Endothelial cell of umbilical vein (primary cell): ENCODE data around the gene MLF2.

Experiments used
- EZH2 ChIP-seq: IDR thresholded peaks from 2 replicates; pipeline ENCODE4 v1.6.1; 2012; ENCODE audit warnings: borderline replicate concordance, low read depth, mild to moderate bottlenecking, moderate library complexity, low read length, inconsistent platforms; ENCODE audit not compliant: severe bottlenecking
- POLR2A ChIP-seq: IDR thresholded peaks from 2 replicates; pipeline ENCODE4 v1.6.1; 2012; ENCODE audit warnings: low read depth, mild to moderate bottlenecking, control low read depth, low read length
- POLR2AphosphoS5 ChIP-seq: IDR thresholded peaks from 2 replicates; pipeline ENCODE4 v1.6.1; 2012; ENCODE audit warnings: low read depth, mild to moderate bottlenecking, control low read depth, low read length, moderate library complexity; ENCODE audit not compliant: insufficient read depth
- TF ChIP-seq, protein P1 (sequence below), 2 donors: IDR thresholded peaks; 1 replicate in 1 of 2; 2 replicates in 1 of 2; pipeline ENCODE4 v1.5.1; 2011; ENCODE audit warnings: low read length in 2 of 2, mild to moderate bottlenecking in 2 of 2, moderate library complexity in 2 of 2, control low read depth in 1 of 2, inconsistent platforms in 1 of 2, low read depth in 1 of 2; ENCODE audit not compliant: insufficient read depth in 1 of 2; ENCODE audit errors: extremely low read depth in 1 of 2
- TF ChIP-seq, protein P2 (sequence below): IDR thresholded peaks from 2 replicates; pipeline ENCODE4 v1.6.1; 2011; ENCODE audit not compliant: insufficient read depth, insufficient read length

DNA sequence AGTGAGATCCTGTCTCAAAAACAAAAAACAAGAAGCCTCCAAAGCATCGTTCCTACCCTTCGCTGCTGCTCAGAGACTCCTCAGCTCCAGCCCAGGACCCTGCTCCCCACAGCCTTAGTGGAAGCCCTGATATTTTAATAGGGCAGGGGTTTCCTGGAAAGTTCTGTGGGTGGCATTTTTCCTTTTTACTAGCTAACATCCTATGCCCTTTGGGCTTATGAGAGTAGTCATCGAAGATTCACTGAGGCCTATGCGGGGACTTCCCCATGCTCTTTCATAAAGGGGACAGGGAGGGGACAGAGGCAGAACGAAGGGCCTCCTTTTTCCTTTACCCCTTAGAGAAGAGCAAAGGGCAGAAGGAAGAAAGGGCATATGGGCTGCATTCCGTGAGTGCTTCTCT lies 27.6 kb upstream of the MLF2 start:
- TF ChIP-seq, protein P1, sequence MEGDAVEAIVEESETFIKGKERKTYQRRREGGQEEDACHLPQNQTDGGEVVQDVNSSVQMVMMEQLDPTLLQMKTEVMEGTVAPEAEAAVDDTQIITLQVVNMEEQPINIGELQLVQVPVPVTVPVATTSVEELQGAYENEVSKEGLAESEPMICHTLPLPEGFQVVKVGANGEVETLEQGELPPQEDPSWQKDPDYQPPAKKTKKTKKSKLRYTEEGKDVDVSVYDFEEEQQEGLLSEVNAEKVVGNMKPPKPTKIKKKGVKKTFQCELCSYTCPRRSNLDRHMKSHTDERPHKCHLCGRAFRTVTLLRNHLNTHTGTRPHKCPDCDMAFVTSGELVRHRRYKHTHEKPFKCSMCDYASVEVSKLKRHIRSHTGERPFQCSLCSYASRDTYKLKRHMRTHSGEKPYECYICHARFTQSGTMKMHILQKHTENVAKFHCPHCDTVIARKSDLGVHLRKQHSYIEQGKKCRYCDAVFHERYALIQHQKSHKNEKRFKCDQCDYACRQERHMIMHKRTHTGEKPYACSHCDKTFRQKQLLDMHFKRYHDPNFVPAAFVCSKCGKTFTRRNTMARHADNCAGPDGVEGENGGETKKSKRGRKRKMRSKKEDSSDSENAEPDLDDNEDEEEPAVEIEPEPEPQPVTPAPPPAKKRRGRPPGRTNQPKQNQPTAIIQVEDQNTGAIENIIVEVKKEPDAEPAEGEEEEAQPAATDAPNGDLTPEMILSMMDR (IDR thresholded peaks at IDR 0.05; ENCODE audit: extremely low read depth in 1 of 2, insufficient read depth in 1 of 2, low read depth in 1 of 2, low read length in 2 of 2) = no peak
- TF ChIP-seq POLR2A (no peak), POLR2AphosphoS5 (no peak), EZH2 (no peak)
- TF ChIP-seq, protein P2, sequence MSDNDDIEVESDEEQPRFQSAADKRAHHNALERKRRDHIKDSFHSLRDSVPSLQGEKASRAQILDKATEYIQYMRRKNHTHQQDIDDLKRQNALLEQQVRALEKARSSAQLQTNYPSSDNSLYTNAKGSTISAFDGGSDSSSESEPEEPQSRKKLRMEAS = no peak
